ENCODE data around the gene ZNF611.

GRCh38 chr19:52722062-52723003 is 12.5 kb downstream of the ZNF611 start:
- no peak for TF ChIP-seq JUNB (IDR thresholded peaks at IDR 0.05)
- TF ChIP-seq CTCF (IDR thresholded peaks at IDR 0.05) = no peak
- TF ChIP-seq SREBF2 (IDR thresholded peaks at IDR 0.05) = no peak
- no peak for TF ChIP-seq USF2 (IDR thresholded peaks at IDR 0.05)
- no peak for TF ChIP-seq EP300 (IDR thresholded peaks at IDR 0.05)
- TF ChIP-seq MAZ (IDR thresholded peaks at IDR 0.05; ENCODE audit: borderline replicate concordance, low read depth, low read length) = no peak
- no peak for TF ChIP-seq PHF8 (IDR thresholded peaks at IDR 0.05; ENCODE audit: borderline replicate concordance, low read depth)
- no peak for TF ChIP-seq MAX (IDR thresholded peaks at IDR 0.05)
- TF ChIP-seq ELK1 (IDR thresholded peaks at IDR 0.05; ENCODE audit: low read depth, low read length) = no peak
- no peak for TF ChIP-seq KDM1A (IDR thresholded peaks at IDR 0.05; ENCODE audit: low read depth)
- TF ChIP-seq HOXA7 (CRISPR knock-in tag; IDR thresholded peaks at IDR 0.05) = no peak
- TF ChIP-seq RFX5 (IDR thresholded peaks at IDR 0.05) = no peak
